ENCODE measurements around the gene COMT.

The COMT gene

DNA sequence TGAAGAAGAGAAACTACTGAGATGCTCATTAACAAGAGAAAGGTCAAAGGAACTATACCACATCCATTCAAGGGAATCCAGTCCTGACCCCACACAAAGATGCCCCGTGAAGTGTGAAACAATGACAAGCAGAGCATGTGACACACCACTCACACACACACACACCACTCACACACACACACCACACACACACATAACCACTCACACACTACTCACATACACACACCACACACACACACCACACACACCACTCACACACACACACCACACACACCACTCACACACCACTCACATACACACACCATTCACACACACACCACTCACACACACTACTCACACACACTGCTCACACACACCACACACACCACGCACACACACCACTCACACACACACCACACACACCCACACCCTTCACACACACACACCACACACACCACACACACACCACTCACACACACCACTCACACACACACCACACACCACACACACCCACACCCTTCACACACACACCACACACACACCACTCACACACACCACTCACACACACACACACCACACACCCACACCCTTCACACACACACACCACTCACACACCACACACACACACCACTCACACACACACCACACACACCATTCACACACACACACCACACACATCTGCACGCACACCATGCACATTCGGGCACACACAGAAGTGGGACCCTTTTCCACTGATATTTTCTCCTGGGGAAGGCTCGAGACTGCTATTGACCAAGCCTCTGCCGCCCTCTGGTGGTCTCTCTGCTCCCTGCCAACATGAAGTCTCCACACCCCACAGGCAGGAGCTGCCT, 32.0 kb upstream of the COMT start:
- TF ChIP-seq, protein P1, sequence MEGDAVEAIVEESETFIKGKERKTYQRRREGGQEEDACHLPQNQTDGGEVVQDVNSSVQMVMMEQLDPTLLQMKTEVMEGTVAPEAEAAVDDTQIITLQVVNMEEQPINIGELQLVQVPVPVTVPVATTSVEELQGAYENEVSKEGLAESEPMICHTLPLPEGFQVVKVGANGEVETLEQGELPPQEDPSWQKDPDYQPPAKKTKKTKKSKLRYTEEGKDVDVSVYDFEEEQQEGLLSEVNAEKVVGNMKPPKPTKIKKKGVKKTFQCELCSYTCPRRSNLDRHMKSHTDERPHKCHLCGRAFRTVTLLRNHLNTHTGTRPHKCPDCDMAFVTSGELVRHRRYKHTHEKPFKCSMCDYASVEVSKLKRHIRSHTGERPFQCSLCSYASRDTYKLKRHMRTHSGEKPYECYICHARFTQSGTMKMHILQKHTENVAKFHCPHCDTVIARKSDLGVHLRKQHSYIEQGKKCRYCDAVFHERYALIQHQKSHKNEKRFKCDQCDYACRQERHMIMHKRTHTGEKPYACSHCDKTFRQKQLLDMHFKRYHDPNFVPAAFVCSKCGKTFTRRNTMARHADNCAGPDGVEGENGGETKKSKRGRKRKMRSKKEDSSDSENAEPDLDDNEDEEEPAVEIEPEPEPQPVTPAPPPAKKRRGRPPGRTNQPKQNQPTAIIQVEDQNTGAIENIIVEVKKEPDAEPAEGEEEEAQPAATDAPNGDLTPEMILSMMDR (IDR thresholded peaks at IDR 0.05; ENCODE audit: insufficient read depth, low read length): peak; percentile 94
- TF ChIP-seq SPI1 (IDR thresholded peaks at IDR 0.05; ENCODE audit: borderline replicate concordance, low read depth): no peak
- H3K27ac ChIP-seq (replicated peaks): no peak overlapping the region
- no peak overlapping the region for H3K4me3 ChIP-seq (replicated peaks; ENCODE audit: insufficient read depth, low read length)
- no peaks in the 10 kb centered on the region for H3K27me3 ChIP-seq (ENCODE audit: insufficient read depth, poor library complexity, severe bottlenecking)
- DNase-seq (ENCODE audit: low read depth in 1 of 2, low spot score in 1 of 2): peak; percentile 35 to 77

DNA sequence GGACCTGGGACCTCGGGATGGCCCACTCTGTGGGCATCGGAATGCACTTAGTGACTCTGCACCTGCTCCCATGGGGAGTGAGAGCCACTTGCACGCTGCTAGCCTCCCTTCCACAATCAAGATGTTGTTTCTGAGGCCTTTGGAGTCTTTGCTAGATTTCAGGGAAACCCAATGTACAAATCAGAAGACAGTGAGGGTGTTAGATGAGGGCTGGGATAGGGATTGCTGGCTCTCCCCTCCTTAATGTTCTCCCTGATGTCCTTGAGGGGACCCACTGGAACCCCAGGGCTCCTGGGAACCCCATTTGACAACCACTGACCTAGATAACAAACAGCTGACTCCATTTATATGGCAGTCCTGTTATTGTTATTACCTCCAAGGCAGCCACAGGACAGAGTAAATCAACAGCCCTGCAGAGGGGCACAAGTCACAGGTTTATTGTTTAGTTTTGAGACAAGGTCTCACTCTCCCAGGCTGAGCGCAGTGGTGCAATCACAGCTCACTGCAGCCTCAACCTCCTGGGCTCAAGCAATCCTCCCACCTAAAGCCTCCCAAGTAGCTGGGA, 31.3 kb upstream of the COMT start:
- TF ChIP-seq, protein P2, sequence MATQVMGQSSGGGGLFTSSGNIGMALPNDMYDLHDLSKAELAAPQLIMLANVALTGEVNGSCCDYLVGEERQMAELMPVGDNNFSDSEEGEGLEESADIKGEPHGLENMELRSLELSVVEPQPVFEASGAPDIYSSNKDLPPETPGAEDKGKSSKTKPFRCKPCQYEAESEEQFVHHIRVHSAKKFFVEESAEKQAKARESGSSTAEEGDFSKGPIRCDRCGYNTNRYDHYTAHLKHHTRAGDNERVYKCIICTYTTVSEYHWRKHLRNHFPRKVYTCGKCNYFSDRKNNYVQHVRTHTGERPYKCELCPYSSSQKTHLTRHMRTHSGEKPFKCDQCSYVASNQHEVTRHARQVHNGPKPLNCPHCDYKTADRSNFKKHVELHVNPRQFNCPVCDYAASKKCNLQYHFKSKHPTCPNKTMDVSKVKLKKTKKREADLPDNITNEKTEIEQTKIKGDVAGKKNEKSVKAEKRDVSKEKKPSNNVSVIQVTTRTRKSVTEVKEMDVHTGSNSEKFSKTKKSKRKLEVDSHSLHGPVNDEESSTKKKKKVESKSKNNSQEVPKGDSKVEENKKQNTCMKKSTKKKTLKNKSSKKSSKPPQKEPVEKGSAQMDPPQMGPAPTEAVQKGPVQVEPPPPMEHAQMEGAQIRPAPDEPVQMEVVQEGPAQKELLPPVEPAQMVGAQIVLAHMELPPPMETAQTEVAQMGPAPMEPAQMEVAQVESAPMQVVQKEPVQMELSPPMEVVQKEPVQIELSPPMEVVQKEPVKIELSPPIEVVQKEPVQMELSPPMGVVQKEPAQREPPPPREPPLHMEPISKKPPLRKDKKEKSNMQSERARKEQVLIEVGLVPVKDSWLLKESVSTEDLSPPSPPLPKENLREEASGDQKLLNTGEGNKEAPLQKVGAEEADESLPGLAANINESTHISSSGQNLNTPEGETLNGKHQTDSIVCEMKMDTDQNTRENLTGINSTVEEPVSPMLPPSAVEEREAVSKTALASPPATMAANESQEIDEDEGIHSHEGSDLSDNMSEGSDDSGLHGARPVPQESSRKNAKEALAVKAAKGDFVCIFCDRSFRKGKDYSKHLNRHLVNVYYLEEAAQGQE (IDR thresholded peaks at IDR 0.05; ENCODE audit: insufficient replicate concordance, low read depth): no peak
- TF ChIP-seq, protein P1 (IDR thresholded peaks at IDR 0.05; ENCODE audit: insufficient read depth, low read length): no peak
- TF ChIP-seq SPI1 (IDR thresholded peaks at IDR 0.05; ENCODE audit: borderline replicate concordance, low read depth) (no peak), POLR2AphosphoS5 (IDR thresholded peaks at IDR 0.05; ENCODE audit: low read depth) (no peak), GABPA (IDR thresholded peaks at IDR 0.05; ENCODE audit: low read depth) (no peak)
- no peak overlapping the region for H3K4me3 ChIP-seq (replicated peaks; ENCODE audit: insufficient read depth, low read length)
- H3K27ac ChIP-seq (replicated peaks): no peak overlapping the region
- DNase-seq (ENCODE audit: low read depth in 1 of 2, low spot score in 1 of 2): no peak
- H3K27me3 ChIP-seq (ENCODE audit: insufficient read depth, poor library complexity, severe bottlenecking): no peaks in the 10 kb centered on the region

DNA sequence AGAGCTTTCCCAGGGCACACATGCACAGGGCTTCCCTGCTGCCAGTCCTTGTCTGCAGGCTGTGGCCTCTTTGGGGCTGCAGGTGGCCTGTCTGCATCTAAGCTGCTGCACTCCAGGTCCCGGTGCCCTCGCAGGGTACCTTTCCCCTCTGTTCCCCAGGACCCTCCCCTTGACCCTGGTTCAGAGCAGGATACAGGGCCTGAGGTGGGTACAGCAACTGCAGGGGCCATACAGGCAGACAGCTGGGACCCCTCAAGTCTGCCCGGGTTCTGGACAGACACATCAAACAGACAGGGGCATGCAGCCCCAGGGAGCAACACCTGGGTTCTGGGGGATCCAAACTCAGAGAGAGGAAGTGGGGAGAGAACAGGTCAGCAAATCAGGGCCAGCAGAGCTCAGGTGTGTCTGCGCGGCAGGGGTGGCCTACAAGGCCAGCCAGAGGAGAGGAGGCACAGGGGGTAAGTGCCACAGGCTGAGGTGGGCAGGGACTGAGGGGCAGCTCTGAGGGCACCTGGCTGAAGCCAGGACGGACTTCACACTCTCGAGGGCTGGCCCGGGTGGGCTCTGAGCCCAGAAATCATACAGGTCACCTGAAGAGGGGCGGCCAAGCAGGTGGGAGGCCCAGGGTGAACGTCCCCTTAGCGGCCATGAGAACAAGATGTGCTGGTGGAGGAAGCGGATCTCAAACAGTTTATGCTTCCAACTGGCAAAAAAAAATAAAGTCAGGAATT, 29.9 kb upstream of the COMT start:
- Histone ChIP-seq H3K27ac (replicated peaks) (no peak overlapping the region), H3K4me3 (replicated peaks; ENCODE audit: insufficient read depth, low read length) (no peak overlapping the region), H3K27me3 (ENCODE audit: insufficient read depth, poor library complexity, severe bottlenecking) (no peaks in the 10 kb centered on the region)
- TF ChIP-seq SPI1 (IDR thresholded peaks at IDR 0.05; ENCODE audit: borderline replicate concordance, low read depth): no peak
- TF ChIP-seq POLR2AphosphoS5 (IDR thresholded peaks at IDR 0.05; ENCODE audit: low read depth): no peak
- TF ChIP-seq, protein P1 (IDR thresholded peaks at IDR 0.05; ENCODE audit: insufficient read depth, low read length): no peak
- TF ChIP-seq, protein P2 (IDR thresholded peaks at IDR 0.05; ENCODE audit: insufficient replicate concordance, low read depth): no peak
- no peak for DNase-seq (ENCODE audit: low read depth in 1 of 2, low spot score in 1 of 2)

Data from HL-60 (cell line).